Measurements from ENCODE around the gene DACT3.
A peak's percentile ranks its signal among the peaks of the same experiment; 100 is the strongest.

The DACT3 gene

GRCh38 chr19:46698395-46699321 lies 37.7 kb upstream of the DACT3 start:
- Histone ChIP-seq H3K4me1 (ENCODE audit: control insufficient read depth in 2 of 2, insufficient read depth in 1 of 2, low read depth in 1 of 2, low read length in 2 of 2) (peaks cover 0 to 6% of the 10 kb centered on the region in 2 donors), H3K27ac (replicated peaks; ENCODE audit: low read length) (no peak overlapping the region), H2AFZ (ENCODE audit: low read length) (no peak overlapping the region), H3K36me3 (replicated peaks in 1 of 2; ENCODE audit: control insufficient read depth in 2 of 2, insufficient read depth in 2 of 2, low read length in 2 of 2) (peaks cover 47 to 88% of the 10 kb centered on the region in 2 donors), H3K18ac (ENCODE audit: low read length) (no peak overlapping the region), H2BK15ac (ENCODE audit: low read length) (no peak overlapping the region), H4K91ac (ENCODE audit: low read depth, low read length, poor library complexity) (no peak overlapping the region), H2BK120ac (ENCODE audit: low read depth, low read length) (no peak overlapping the region), H3K9ac (ENCODE audit: low read depth, low read length, poor library complexity) (no peak overlapping the region), H4K8ac (ENCODE audit: low read depth, low read length) (no peak overlapping the region), H3K4me3 (ENCODE audit: low read length in 2 of 2) (no peak overlapping the region), H3K9me3 (replicated peaks in 1 of 2; ENCODE audit: control insufficient read depth in 2 of 2, insufficient read depth in 1 of 2, low read depth in 1 of 2, low read length in 2 of 2) (no peaks in the 10 kb centered on the region), H2AK5ac (ENCODE audit: low read depth, low read length) (no peak overlapping the region), H3K79me1 (ENCODE audit: low read depth, low read length) (no peaks in the 10 kb centered on the region), H2BK5ac (ENCODE audit: low read length) (no peak overlapping the region), H3K4me2 (ENCODE audit: insufficient read depth, low read length, poor library complexity, severe bottlenecking) (no peak overlapping the region), H3K27me3 (ENCODE audit: control insufficient read depth in 3 of 3, insufficient read depth in 3 of 3, low read depth in 1 of 3, low read length in 3 of 3) (no peaks in the 10 kb centered on the region), H3K4ac (ENCODE audit: low read length) (no peak overlapping the region), H3K23ac (ENCODE audit: low read depth, low read length, poor library complexity) (peak overlapping the region; percentile 34), H2BK12ac (ENCODE audit: low read length) (no peak overlapping the region), H3K14ac (ENCODE audit: low read length) (no peak overlapping the region)
- no peak for DNase-seq (ENCODE audit: low spot score)
- no CpG with 5 or more reads among the region's 11 CpGs for WGBS, 2 donors (ENCODE audit: extremely low coverage in 2 of 2, insufficient read length in 2 of 2, insufficient replicate concordance in 1 of 2)

- Histone ChIP-seq H3K36me3 (replicated peaks in 1 of 2; ENCODE audit: control insufficient read depth in 2 of 2, insufficient read depth in 2 of 2, low read length in 2 of 2) (peaks cover 58 to 90% of the 10 kb centered on the region in 2 donors), H4K91ac (ENCODE audit: low read depth, low read length, poor library complexity) (no peak overlapping the region), H2AFZ (ENCODE audit: low read length) (no peak overlapping the region), H2BK5ac (ENCODE audit: low read length) (no peak overlapping the region), H3K4ac (ENCODE audit: low read length) (no peak overlapping the region), H2AK5ac (ENCODE audit: low read depth, low read length) (no peak overlapping the region), H3K4me1 (ENCODE audit: control insufficient read depth in 2 of 2, insufficient read depth in 1 of 2, low read depth in 1 of 2, low read length in 2 of 2) (peaks cover 0 to 6% of the 10 kb centered on the region in 2 donors), H2BK120ac (ENCODE audit: low read depth, low read length) (no peak overlapping the region), H2BK12ac (ENCODE audit: low read length) (no peak overlapping the region), H3K27ac (replicated peaks; ENCODE audit: low read length) (no peak overlapping the region), H4K8ac (ENCODE audit: low read depth, low read length) (no peak overlapping the region), H3K4me3 (ENCODE audit: low read length in 2 of 2) (peak overlapping the region in 1 of 2 donors; percentile 70), H2BK15ac (ENCODE audit: low read length) (no peak overlapping the region), H3K23ac (ENCODE audit: low read depth, low read length, poor library complexity) (peak overlapping the region; percentile 44), H3K18ac (ENCODE audit: low read length) (peak overlapping the region; percentile 78), H3K4me2 (ENCODE audit: insufficient read depth, low read length, poor library complexity, severe bottlenecking) (peak overlapping the region; percentile 75), H3K9me3 (replicated peaks in 1 of 2; ENCODE audit: control insufficient read depth in 2 of 2, insufficient read depth in 1 of 2, low read depth in 1 of 2, low read length in 2 of 2) (no peaks in the 10 kb centered on the region), H3K79me1 (ENCODE audit: low read depth, low read length) (no peaks in the 10 kb centered on the region), H3K14ac (ENCODE audit: low read length) (no peak overlapping the region), H3K27me3 (ENCODE audit: control insufficient read depth in 3 of 3, insufficient read depth in 3 of 3, low read depth in 1 of 3, low read length in 3 of 3) (no peaks in the 10 kb centered on the region), H3K9ac (ENCODE audit: low read depth, low read length, poor library complexity) (no peak overlapping the region)
- peak; percentile 89 for DNase-seq (ENCODE audit: low spot score)
- no CpG with 5 or more reads among the region's 39 CpGs for WGBS, 2 donors (ENCODE audit: extremely low coverage in 2 of 2, insufficient read length in 2 of 2, insufficient replicate concordance in 1 of 2)
Observed at GRCh38 chr19:46697204-46697960, 36.4 kb upstream of the DACT3 start.

GRCh38 chr19:46696866-46697203 lies 35.9 kb upstream of the DACT3 start:
- Histone ChIP-seq H3K36me3 (replicated peaks in 1 of 2; ENCODE audit: control insufficient read depth in 2 of 2, insufficient read depth in 2 of 2, low read length in 2 of 2) (peaks cover 62 to 90% of the 10 kb centered on the region in 2 donors), H3K4ac (ENCODE audit: low read length) (no peak overlapping the region), H3K4me1 (ENCODE audit: control insufficient read depth in 2 of 2, insufficient read depth in 1 of 2, low read depth in 1 of 2, low read length in 2 of 2) (peaks cover 0 to 6% of the 10 kb centered on the region in 2 donors), H3K79me1 (ENCODE audit: low read depth, low read length) (no peaks in the 10 kb centered on the region), H2BK12ac (ENCODE audit: low read length) (no peak overlapping the region), H3K9ac (ENCODE audit: low read depth, low read length, poor library complexity) (no peak overlapping the region), H3K4me2 (ENCODE audit: insufficient read depth, low read length, poor library complexity, severe bottlenecking) (no peak overlapping the region), H3K18ac (ENCODE audit: low read length) (no peak overlapping the region), H2BK5ac (ENCODE audit: low read length) (no peak overlapping the region), H3K27ac (replicated peaks; ENCODE audit: low read length) (no peak overlapping the region), H2BK120ac (ENCODE audit: low read depth, low read length) (no peak overlapping the region), H3K14ac (ENCODE audit: low read length) (no peak overlapping the region), H2BK15ac (ENCODE audit: low read length) (no peak overlapping the region), H2AFZ (ENCODE audit: low read length) (no peak overlapping the region), H4K91ac (ENCODE audit: low read depth, low read length, poor library complexity) (no peak overlapping the region), H3K23ac (ENCODE audit: low read depth, low read length, poor library complexity) (no peak overlapping the region), H4K8ac (ENCODE audit: low read depth, low read length) (no peak overlapping the region), H3K9me3 (replicated peaks in 1 of 2; ENCODE audit: control insufficient read depth in 2 of 2, insufficient read depth in 1 of 2, low read depth in 1 of 2, low read length in 2 of 2) (peaks cover under 1 to 4% of the 10 kb centered on the region in 2 donors), H2AK5ac (ENCODE audit: low read depth, low read length) (no peak overlapping the region), H3K27me3 (ENCODE audit: control insufficient read depth in 3 of 3, insufficient read depth in 3 of 3, low read depth in 1 of 3, low read length in 3 of 3) (no peaks in the 10 kb centered on the region), H3K4me3 (ENCODE audit: low read length in 2 of 2) (no peak overlapping the region)
- no CpG with 5 or more reads among the region's 9 CpGs for WGBS, 2 donors (ENCODE audit: extremely low coverage in 2 of 2, insufficient read length in 2 of 2, insufficient replicate concordance in 1 of 2)
- DNase-seq (ENCODE audit: low spot score), result no peak

- Histone ChIP-seq H3K9me3 (replicated peaks in 1 of 2; ENCODE audit: control insufficient read depth in 2 of 2, insufficient read depth in 1 of 2, low read depth in 1 of 2, low read length in 2 of 2) (peaks cover 1 to 9% of the 10 kb centered on the region in 2 donors), H3K4me3 (ENCODE audit: low read length in 2 of 2) (no peak overlapping the region), H3K27me3 (ENCODE audit: control insufficient read depth in 3 of 3, insufficient read depth in 3 of 3, low read depth in 1 of 3, low read length in 3 of 3) (no peaks in the 10 kb centered on the region), H3K79me1 (ENCODE audit: low read depth, low read length) (no peaks in the 10 kb centered on the region), H2BK15ac (ENCODE audit: low read length) (no peak overlapping the region), H3K18ac (ENCODE audit: low read length) (no peak overlapping the region), H3K23ac (ENCODE audit: low read depth, low read length, poor library complexity) (no peak overlapping the region), H2BK12ac (ENCODE audit: low read length) (no peak overlapping the region), H2AK5ac (ENCODE audit: low read depth, low read length) (no peak overlapping the region), H3K4ac (ENCODE audit: low read length) (no peak overlapping the region), H3K4me1 (ENCODE audit: control insufficient read depth in 2 of 2, insufficient read depth in 1 of 2, low read depth in 1 of 2, low read length in 2 of 2) (peaks cover 0 to 6% of the 10 kb centered on the region in 2 donors), H3K36me3 (replicated peaks in 1 of 2; ENCODE audit: control insufficient read depth in 2 of 2, insufficient read depth in 2 of 2, low read length in 2 of 2) (peaks cover 65 to 91% of the 10 kb centered on the region in 2 donors), H4K91ac (ENCODE audit: low read depth, low read length, poor library complexity) (no peak overlapping the region), H3K4me2 (ENCODE audit: insufficient read depth, low read length, poor library complexity, severe bottlenecking) (no peak overlapping the region), H2AFZ (ENCODE audit: low read length) (no peak overlapping the region), H3K27ac (replicated peaks; ENCODE audit: low read length) (no peak overlapping the region), H3K14ac (ENCODE audit: low read length) (no peak overlapping the region), H2BK120ac (ENCODE audit: low read depth, low read length) (no peak overlapping the region), H3K9ac (ENCODE audit: low read depth, low read length, poor library complexity) (no peak overlapping the region), H2BK5ac (ENCODE audit: low read length) (no peak overlapping the region), H4K8ac (ENCODE audit: low read depth, low read length) (no peak overlapping the region)
- DNase-seq (ENCODE audit: low spot score), result no peak
- no CpG with 5 or more reads among the region's 10 CpGs for WGBS, 2 donors (ENCODE audit: extremely low coverage in 2 of 2, insufficient read length in 2 of 2, insufficient replicate concordance in 1 of 2)
Observed at GRCh38 chr19:46696052-46696451, 35.1 kb upstream of the DACT3 start.
